Retinal pigment epithelial cell (primary cell): ENCODE measurements around the gene ST3GAL4.

ENCODE experiments used
- DNase-seq: peaks from one replicate; pipeline ENCODE4 v3.0.0-alpha.2; 2010; ENCODE audit warnings: low read depth
- H3K4me3 ChIP-seq: 2 replicates; pipeline ENCODE4 v1.5.1; 2011; ENCODE audit warnings: mild to moderate bottlenecking, low read length, control low read depth, moderate library complexity
- TF ChIP-seq, protein P1 (sequence below): conservative IDR thresholded peaks from 2 replicates; pipeline ENCODE4 v1.5.1; 2011; ENCODE audit warnings: low read depth, low read length, control low read depth, inconsistent platforms

Gene ST3GAL4

DNA sequence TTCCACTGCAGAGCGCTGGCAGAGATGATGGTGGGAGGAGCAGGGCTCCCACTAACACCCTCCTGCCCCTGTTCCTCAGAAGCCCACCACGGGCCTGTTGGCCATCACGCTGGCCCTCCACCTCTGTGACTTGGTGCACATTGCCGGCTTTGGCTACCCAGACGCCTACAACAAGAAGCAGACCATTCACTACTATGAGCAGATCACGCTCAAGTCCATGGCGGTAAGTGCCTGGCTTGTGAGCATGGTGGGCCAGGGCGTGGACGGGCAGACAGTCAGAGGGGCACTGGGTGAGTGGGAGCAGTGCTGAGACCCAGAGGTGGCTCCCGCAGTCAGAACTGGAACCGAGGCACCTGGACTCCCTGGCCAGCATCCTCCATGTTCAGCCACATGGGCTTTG, 57.9 kb downstream of the ST3GAL4 start:
- TF ChIP-seq, protein P1, sequence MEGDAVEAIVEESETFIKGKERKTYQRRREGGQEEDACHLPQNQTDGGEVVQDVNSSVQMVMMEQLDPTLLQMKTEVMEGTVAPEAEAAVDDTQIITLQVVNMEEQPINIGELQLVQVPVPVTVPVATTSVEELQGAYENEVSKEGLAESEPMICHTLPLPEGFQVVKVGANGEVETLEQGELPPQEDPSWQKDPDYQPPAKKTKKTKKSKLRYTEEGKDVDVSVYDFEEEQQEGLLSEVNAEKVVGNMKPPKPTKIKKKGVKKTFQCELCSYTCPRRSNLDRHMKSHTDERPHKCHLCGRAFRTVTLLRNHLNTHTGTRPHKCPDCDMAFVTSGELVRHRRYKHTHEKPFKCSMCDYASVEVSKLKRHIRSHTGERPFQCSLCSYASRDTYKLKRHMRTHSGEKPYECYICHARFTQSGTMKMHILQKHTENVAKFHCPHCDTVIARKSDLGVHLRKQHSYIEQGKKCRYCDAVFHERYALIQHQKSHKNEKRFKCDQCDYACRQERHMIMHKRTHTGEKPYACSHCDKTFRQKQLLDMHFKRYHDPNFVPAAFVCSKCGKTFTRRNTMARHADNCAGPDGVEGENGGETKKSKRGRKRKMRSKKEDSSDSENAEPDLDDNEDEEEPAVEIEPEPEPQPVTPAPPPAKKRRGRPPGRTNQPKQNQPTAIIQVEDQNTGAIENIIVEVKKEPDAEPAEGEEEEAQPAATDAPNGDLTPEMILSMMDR = no peak
- no peak for DNase-seq
- no peak overlapping the region for H3K4me3 ChIP-seq

- no peak overlapping the region for H3K4me3 ChIP-seq
- no peak for DNase-seq
- TF ChIP-seq, protein P1 = no peak
Measured at GRCh38 chr11:126413843-126414405, 58.4 kb downstream of the ST3GAL4 start.

DNA sequence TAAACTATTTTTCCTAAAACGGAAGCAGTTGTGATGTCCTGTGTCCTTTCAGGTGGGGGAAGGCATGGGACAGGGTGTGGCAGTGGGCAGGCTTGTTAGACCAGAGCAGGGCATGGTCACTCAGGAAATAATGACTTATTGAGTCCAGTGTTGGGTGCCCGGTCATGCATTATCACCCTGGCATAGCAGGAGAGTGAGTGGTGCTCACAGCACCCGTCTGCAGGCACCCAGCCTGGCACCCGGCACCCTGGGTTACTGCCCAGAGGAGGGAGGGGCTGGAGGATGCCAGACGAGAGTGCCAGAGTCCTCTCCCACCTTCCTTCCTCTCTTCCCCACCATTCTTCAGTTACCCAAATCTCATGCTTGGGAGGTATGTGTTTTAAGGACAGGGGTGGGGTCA, 59.1 kb downstream of the ST3GAL4 start:
- no peak overlapping the region for H3K4me3 ChIP-seq
- DNase-seq = no peak
- TF ChIP-seq, protein P1 = no peak

GRCh38 chr11:126415128-126415527, 59.6 kb downstream of the ST3GAL4 start:
- DNase-seq = no peak
- TF ChIP-seq, protein P1 = no peak
- no peak overlapping the region for H3K4me3 ChIP-seq

GRCh38 chr11:126415669-126416420, 60.4 kb downstream of the ST3GAL4 start:
- no peak overlapping the region for H3K4me3 ChIP-seq
- no peak for DNase-seq
- TF ChIP-seq, protein P1 = no peak

GRCh38 chr11:126416542-126417090, 61.1 kb downstream of the ST3GAL4 start:
- no peak for DNase-seq
- TF ChIP-seq, protein P1 = no peak
- peak overlapping the region; percentile 15 for H3K4me3 ChIP-seq
